Stimulated activated CD8-positive, alpha-beta memory T cell treated with anti-CD3 and anti-CD28 coated beads, Interleukin-7, amount 100 ng/mL, for 4 hours (primary cell): ENCODE measurements around the gene RAPGEFL1.
"Not testable (repeated sequence)": the region's sequence is repeated elsewhere in the genome, so short reads cannot be mapped to it uniquely, and the experiment has no call there.

ENCODE experiments used
- DNase-seq, 2 donors: peaks; one replicate each; pipeline ENCODE4 v3.0.0-alpha.2; 2020; ENCODE audit warnings: low read depth in 2 of 2

The RAPGEFL1 gene

GRCh38 chr17:40209404-40210093, 32.3 kb downstream of the RAPGEFL1 start:
- DNase-seq, result no peak

- not testable (repeated sequence) for DNase-seq
Measured at GRCh38 chr17:40213914-40214313, 36.6 kb downstream of the RAPGEFL1 start.

- DNase-seq, result no peak
Measured at GRCh38 chr17:40218006-40218739, 40.9 kb downstream of the RAPGEFL1 start.

- DNase-seq, result peak; percentile 93 to 94
Measured at GRCh38 chr17:40218740-40219593, 41.7 kb downstream of the RAPGEFL1 start, which contains the start of gene WIPF2. Gene WIPF2 (plus strand): TSS chr17:40219304. CDS start chr17:40256460, 37,156 bp downstream.

- DNase-seq, result no peak
Measured at GRCh38 chr17:40219594-40220338, 42.5 kb downstream of the RAPGEFL1 start.

- DNase-seq, result no peak
Measured at GRCh38 chr17:40224718-40225550, 47.7 kb downstream of the RAPGEFL1 start.

- DNase-seq, result not testable (repeated sequence)
Measured at GRCh38 chr17:40229146-40229545, 51.9 kb downstream of the RAPGEFL1 start.

- no peak for DNase-seq
Measured at GRCh38 chr17:40230670-40231069, 53.4 kb downstream of the RAPGEFL1 start.

GRCh38 chr17:40231928-40232327, 54.7 kb downstream of the RAPGEFL1 start:
- not testable (repeated sequence) for DNase-seq

- no peak for DNase-seq
Measured at GRCh38 chr17:40241252-40241834, 64.1 kb downstream of the RAPGEFL1 start.

GRCh38 chr17:40242774-40243173, 65.5 kb downstream of the RAPGEFL1 start:
- no peak for DNase-seq

GRCh38 chr17:40243761-40244160, 66.5 kb downstream of the RAPGEFL1 start:
- DNase-seq, result no peak

- no peak for DNase-seq
Measured at GRCh38 chr17:40244255-40244654, 67.0 kb downstream of the RAPGEFL1 start.
